Cardiac fibroblast (primary cell): ENCODE measurements around the gene LIPI.
A peak's percentile ranks its signal among the peaks of the same experiment; 100 is the strongest.
"Not testable (repeated sequence)": the region's sequence is repeated elsewhere in the genome, so short reads cannot be mapped to it uniquely, and the experiment has no call there.

ENCODE experiments used
- DNase-seq, 2 donors: peaks; one replicate each; pipeline versions ENCODE4 v3.0.0 to v3.0.0-alpha.2; 2010; ENCODE audit warnings: low read depth in 2 of 2
- H3K4me3 ChIP-seq, 2 donors: replicated peaks in 1 of 2; 1 replicate in 1 of 2; 2 replicates in 1 of 2; pipeline ENCODE4 v1.5.1; 2011; ENCODE audit warnings: low read depth in 2 of 2, low read length in 2 of 2, mild to moderate bottlenecking in 2 of 2, moderate library complexity in 1 of 2
- CTCF ChIP-seq: IDR thresholded peaks from one replicate; pipeline ENCODE4 v1.5.1; 2011; ENCODE audit warnings: low read depth, mild to moderate bottlenecking, low read length, inconsistent platforms

Gene LIPI

GRCh38 chr21:14215971-14216641, 5.4 kb upstream of the LIPI start, which contains the start of gene RBM11:
Gene RBM11, plus strand, starts transcription at chr21:14216157. Its CDS starts 30 bp downstream, at chr21:14216187.
- no peak for TF ChIP-seq CTCF
- peak within 1 kb of the TSS; percentile 52 to 54 for H3K4me3 ChIP-seq
- DNase-seq = peak; percentile 29 to 39

GRCh38 chr21:14213164-14213563, 2.4 kb upstream of the LIPI start:
- TF ChIP-seq CTCF = no peak
- DNase-seq = no peak
- no peak overlapping the region for H3K4me3 ChIP-seq

GRCh38 chr21:14206222-14206621, 4.5 kb downstream of the LIPI start:
- TF ChIP-seq CTCF = no peak
- H3K4me3 ChIP-seq = no peak overlapping the region
- no peak for DNase-seq

- not testable (repeated sequence) for H3K4me3 ChIP-seq, DNase-seq
Observed at GRCh38 chr21:14166463-14167223, 44.1 kb downstream of the LIPI start.

- TF ChIP-seq CTCF = no peak
- no peak for DNase-seq
- no peak overlapping the region for H3K4me3 ChIP-seq
Observed at GRCh38 chr21:14143999-14144398, 66.8 kb downstream of the LIPI start.

GRCh38 chr21:14124266-14124665, 86.5 kb downstream of the LIPI start:
- no peak for DNase-seq
- no peak overlapping the region for H3K4me3 ChIP-seq
- no peak for TF ChIP-seq CTCF

GRCh38 chr21:14121719-14122118, 89.0 kb downstream of the LIPI start:
- no peak overlapping the region for H3K4me3 ChIP-seq
- no peak for TF ChIP-seq CTCF
- DNase-seq = no peak
